ENCODE measurements around the gene ZSWIM6.

- no peak for TF ChIP-seq POLR2A (IDR thresholded peaks at IDR 0.05)
- no peak for TF ChIP-seq CTCF (IDR thresholded peaks at IDR 0.05)
- TF ChIP-seq EP300 (IDR thresholded peaks at IDR 0.05; ENCODE audit: low read depth) = no peak
- TF ChIP-seq POLR2AphosphoS5 (IDR thresholded peaks at IDR 0.05) = no peak
Measured at GRCh38 chr5:61551637-61552313, 219.7 kb downstream of the ZSWIM6 start.

All from transverse colon (tissue), 4 donors.